Islet of Langerhans (tissue), 1 donor: ENCODE data around the gene PLN.
A peak's percentile ranks its signal among the peaks of the same experiment; 100 is the strongest.

Source experiments
- FAIRE-seq: peaks from one replicate; lab custom pipeline; 2011; peaks lifted over from hg19 to GRCh38; lab: Jason Lieb, UNC

The PLN gene

GRCh38 chr6:118548136-118548535 lies at the start of gene PLN:
Gene PLN (plus strand): TSS chr6:118548296. CDS start chr6:118558922, 10,626 bp downstream.
- FAIRE-seq = no peak

- FAIRE-seq = no peak
Measured at GRCh38 chr6:118500130-118501015, 47.7 kb upstream of the PLN start.

DNA sequence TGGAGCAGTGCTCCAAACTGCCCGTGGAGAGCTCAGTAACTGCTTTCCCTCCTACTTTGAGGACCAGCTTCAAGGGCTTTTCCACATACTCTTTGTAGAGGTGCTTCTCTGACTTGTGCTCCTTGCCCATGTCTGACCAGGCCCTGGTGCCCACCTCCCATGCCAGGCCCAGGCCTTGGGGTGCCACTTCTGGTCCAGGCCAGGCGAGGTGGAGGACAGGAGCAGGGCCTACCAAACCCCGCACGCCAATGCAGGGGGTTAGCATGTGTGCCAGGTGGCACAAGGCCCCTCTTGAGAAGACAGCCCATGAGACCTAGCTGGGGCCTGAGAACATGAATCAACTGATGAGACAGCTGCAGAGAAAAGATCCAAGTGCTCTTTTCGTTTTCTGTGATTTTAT lies 47.0 kb upstream of the PLN start:
- FAIRE-seq = no peak

DNA sequence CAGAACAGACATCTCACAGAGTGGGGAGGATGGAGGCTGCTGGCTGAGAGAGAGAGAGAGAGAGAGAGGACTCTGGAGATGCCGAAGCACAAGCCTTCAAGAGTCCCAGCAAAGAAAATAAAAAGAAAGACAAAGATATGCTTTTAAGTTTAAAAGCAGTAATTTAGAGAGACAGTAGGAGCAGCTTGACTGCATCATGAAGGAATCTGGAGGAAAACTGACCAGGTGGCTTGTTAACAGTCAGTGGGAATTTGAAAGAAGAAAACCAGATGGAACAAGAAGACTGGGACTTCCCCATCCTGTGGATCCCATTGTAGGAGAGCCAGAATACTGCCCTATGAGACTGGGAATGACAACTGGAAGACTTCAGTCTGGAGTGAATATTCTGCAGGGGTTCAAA lies 46.3 kb upstream of the PLN start:
- no peak for FAIRE-seq

DNA sequence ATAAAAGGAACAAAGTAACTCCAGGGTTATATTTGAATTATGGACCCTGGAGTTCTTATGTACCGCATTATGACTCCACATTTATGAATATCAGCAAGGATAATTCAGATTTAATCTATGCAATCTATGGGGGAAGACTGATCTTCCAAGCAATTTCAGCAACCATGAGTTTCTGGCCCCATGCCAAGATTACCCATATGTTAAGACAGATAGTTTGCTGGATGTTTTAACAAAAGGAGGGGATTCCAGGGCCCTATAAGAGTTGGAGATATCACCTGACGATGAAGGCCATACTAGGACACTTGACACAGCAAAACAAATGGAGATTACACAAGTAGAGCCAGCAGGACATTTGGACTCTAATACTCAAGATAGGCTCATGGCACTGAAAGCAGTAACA lies 45.9 kb upstream of the PLN start:
- FAIRE-seq = no peak

DNA sequence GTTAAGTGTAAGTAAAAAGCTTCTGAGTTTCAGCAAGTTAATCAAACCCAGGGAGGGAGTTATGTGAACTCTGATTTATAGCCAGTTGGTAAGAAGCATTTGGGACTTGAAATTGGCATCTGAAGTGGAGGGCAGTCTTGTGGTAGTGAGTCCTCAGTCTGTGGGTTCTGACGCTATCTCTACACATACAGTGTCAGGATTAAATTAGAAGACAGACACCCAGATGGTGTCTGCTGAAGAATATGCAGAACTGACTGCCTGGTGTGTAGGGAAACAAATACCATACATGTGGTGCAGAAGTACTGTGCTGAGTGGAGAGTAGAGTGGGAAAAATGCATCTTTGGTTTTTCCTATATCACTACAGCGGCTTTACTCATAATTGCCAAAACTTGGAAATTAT lies 43.5 kb upstream of the PLN start:
- FAIRE-seq = no peak

DNA sequence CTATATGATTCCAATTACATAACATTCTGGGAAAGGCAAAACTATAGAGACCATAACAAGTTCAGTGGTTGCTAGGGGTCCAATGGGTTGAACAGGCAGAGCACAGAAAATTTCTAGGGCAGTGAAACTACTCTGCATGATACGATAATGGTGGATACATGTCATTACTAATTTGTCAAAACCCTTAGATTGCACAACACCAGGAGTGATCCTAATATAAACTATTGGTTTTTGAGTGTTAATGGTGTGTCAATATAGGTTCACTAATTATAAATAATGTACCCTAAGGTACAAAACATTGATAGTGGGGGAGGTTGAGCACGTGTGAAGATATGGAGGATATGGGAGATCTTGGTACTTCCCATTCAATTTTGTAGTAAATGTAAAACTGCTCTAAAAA lies 42.4 kb upstream of the PLN start:
- no peak for FAIRE-seq

DNA sequence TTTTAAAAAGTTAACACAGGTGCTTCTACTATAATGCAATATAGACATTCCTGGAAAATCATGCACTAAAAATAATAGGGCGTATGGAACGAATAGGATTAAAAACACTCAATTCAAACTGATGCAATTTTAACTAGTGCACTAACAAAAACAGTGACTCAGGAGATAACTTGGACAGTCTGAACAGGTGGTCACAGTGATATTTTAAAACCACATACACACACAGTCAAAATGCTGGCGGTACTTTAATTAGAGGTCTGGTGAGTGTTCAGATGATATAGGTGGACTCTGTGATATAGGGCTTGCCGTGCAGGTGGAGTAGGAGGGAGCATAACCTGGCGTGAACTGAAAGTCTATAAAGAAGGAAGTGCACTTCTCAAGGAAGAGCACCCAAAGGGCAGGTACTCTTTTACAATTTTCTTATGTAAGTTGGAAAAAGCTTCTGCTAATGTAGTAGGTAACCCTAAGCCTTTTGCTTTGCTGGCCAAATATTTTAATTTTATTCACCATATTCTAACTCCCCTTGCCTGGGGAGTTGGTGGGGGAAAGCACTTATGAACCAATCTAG lies 41.9 kb upstream of the PLN start:
- no peak for FAIRE-seq

DNA sequence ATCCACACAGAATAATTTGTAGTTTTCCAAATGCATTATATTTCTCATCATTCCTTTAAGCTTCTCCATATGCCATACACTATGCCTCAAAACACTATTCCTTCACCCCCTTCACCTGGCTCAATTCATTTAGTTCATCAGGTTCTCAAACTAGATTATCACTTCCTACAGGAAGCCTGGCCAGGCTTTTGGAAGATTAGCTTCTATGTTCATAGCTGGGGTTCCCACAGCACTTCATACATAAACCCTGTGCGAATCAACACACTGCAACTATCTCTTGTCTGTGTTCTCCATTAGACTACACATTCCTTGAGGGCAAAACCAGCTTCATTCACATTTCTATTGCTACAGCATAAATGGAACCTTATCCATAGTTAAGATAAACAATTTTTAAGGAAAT lies 40.5 kb upstream of the PLN start:
- no peak for FAIRE-seq

DNA sequence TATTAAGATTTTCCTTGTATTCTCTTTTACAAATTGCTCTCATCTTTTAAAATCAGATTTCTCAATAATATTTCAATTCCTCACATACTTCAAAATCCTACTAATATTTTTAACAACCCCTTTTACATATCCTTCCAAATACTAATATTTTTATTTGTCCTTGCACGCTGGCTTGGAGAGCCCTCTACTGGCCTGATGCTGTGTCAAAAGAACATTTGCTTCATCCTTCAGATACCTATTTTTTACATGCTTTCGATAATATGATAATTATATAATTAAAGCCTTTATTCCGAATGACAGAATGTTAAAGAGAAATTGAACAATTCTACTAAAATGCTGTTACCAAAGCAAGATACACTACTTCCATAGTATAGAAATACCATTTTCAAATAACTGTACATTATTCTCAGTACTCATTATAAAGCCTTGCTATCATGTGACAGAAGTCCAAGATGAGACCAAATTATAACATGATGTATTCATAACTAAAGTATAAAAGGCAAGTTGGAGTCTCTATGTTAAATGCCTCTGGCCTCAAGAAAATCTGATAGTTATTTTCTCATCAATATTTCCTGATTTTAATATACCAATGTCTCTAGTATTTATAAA lies 39.0 kb upstream of the PLN start:
- peak; percentile 94 for FAIRE-seq

DNA sequence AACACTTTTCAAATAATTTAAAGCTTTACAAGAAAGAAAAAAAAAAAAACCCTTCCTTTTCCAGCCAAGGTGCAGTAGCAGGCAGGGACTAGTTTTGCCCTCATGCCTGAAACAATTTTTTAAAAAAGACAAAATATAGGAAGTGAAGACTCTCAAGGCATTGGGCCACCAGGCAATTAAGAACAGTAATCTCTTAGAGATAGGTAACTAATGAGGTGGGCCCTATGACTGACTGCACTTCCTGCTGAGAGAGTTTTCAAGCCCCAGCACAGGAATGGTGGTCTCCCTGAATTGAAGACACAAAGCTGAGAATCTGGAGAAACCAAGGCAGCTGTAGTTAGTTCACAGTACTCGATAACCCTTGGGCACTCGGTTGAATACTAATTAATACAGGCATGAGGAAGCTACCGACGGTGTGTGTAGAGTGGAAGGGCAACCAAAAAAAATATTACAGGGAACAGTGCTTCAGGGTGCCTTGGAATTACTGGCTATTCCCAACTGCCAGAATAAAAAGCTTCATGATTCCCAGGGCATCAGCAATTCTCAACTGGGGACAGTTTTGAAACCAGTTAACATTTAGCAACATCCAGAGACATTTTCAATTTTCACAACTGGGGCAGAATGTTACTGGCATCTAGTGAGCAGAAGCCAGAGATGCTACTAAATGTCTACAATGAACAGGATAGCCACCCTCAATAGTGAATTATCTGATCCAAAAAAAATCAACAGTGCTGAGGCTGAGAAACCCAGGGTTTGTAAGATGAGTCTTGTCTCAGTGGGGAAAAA lies 36.0 kb upstream of the PLN start:
- FAIRE-seq = no peak

GRCh38 chr6:118514689-118515088 lies 33.4 kb upstream of the PLN start:
- FAIRE-seq = no peak

DNA sequence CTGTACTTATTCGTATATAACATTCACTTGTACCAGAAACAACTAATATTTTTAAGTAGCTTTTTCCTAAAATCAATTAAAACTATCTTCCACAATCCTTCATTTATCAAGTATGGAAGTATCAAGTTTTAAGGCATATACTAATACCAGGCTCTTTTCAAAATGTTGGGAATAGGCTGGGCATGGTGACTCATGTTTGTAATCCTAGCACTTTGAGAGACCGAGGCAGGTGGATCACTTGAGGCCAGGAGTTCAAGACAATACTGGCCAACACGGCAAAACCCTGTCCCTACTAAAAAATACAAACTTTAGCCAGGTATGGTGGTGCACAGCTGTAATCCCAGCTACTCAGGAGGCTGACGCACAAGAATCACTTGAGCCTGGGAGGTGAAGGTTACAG lies 25.7 kb upstream of the PLN start:
- no peak for FAIRE-seq

DNA sequence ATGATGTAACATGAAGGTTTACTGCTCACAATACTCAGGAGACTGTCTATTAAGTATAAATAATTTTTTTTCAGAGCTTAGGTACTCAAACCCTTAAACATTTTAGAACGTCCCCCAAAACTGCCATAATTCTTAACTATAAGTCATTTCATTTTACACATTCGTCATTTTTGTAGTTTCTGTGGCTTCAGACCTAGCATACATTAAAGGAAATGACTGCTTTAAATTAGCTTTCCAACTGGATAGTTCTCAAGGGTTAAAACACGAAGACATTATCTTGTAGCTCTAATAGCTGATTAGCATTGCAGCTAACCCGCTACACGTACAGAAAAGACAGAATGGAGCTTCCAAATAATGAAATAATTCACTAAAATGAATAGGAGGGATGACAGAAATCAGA lies 24.9 kb upstream of the PLN start:
- no peak for FAIRE-seq

DNA sequence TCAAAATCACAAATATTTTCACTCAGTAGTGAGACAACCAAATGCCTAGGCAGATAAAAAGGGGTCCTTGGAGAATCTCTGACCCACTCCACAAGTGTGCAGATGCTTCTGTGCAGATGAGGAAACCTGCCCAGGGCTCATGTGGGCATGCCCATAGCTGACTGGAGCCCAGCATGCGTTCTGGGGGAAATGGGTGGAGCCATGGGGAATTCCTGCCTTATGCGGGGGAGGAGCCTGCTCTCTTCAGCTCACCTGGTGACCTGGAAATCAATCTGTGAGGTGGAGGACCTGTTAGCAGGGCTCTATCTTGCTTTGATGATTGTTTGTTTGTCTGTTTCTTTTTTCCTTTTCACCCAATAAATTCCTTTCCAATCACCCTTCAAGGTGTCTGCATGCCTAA lies 23.4 kb upstream of the PLN start:
- no peak for FAIRE-seq

- FAIRE-seq = no peak
Measured at GRCh38 chr6:118525913-118526780, 21.9 kb upstream of the PLN start.

- no peak for FAIRE-seq
Measured at GRCh38 chr6:118528129-118528528, 20.0 kb upstream of the PLN start.

GRCh38 chr6:118529756-118530155 lies 18.3 kb upstream of the PLN start:
- peak; percentile 62 for FAIRE-seq

DNA sequence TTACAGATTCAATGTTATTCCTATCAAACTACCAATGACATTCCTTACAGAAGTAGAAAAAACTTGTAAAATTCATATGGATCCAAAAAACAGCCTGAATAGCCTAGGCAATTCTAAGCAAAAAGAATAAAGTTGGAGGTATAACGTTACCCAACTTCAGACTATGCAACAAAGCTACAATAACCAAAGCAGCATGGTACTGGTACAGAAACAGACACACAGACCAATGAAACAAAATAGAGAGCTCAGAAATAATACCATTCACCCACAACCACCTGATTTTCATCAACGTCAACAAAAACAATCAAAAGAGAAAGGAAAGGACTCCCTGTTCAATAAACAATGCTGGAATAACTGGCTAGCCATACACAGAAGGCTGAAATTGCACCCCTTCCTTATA lies 17.2 kb upstream of the PLN start:
- FAIRE-seq = no peak

DNA sequence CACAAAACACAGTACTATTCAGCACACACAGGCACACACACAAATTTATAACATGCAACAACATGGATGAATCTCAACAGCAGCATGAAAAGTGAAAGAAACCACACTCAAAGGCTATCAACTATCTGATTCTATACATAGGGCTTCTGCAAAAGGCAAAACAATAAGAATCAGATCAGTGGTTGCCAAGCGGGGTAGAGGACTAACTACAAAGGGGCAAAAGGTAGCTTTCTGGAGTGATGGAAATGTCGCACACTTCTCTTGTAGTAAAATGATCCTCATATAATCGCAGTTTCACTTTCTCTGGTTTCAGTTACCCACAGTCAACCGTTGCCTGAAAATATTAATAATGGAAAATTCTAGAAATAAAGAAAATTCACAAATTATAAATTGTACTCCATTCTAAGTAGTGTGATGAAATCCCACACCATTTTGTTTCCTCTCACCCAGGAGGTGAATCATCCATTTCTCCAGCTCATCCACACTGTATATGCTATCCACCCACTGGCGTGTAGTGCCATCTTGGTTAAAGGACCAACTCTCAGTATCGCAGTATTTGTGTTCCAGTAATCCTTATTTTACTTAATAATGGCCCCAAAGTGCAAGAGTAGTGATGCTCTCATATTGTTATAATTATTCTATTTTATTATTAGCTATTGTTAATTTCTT lies 12.8 kb upstream of the PLN start:
- no peak for FAIRE-seq

DNA sequence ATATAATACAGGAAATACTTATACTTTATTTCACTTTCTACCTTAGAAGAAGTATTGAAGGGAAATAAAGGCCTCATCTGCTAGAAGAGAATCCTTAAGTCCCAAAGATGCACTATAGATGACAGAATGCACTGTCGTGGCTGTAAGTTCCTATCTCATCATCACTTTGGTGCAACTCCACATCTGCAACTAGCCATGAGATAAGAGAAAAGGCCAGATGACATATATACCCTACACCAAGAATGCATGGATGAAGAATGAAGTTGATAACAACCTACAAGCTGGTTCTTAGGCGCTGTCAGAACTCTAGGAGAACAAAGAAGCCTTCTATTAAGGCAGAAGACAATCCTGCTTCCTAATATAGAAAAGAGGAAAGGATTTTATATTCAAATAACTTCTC lies 11.6 kb upstream of the PLN start:
- no peak for FAIRE-seq
